GM19438 (cell line): ENCODE data around the gene C1orf21.
"Not testable (repeated sequence)": the region's sequence is repeated elsewhere in the genome, so short reads cannot be mapped to it uniquely, and the experiment has no call there.

ENCODE experiments used
- ATAC-seq: cut with Tn5 transposase; IDR thresholded peaks from one replicate; pipeline ENCODE4 v1.9.1; 2021; ENCODE audit warnings: low read depth; ENCODE audit not compliant: unreplicated experiment

C1orf21 gene

DNA sequence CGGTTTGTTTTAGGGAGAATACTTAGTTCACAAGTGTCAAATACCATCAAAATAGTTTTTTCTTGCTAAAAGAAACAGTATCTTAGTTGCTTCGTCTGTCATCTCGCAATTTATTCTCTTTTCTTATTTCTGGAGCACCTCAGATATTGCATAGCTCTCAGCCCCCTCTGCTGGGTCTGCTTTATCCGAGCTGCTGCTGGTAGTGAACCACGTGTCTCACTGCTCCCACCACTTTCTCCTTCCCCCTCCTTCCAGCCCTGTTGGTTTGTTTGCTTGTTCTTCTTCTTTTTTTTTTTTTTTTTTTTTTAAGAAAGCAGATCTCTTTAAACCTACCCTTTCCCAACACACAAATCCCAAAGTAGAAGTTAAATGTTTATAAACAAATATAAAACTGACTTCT lies 197.0 kb downstream of the C1orf21 start:
- ATAC-seq, result no peak

GRCh38 chr1:184588701-184589100 lies 201.9 kb downstream of the C1orf21 start:
- no peak for ATAC-seq

DNA sequence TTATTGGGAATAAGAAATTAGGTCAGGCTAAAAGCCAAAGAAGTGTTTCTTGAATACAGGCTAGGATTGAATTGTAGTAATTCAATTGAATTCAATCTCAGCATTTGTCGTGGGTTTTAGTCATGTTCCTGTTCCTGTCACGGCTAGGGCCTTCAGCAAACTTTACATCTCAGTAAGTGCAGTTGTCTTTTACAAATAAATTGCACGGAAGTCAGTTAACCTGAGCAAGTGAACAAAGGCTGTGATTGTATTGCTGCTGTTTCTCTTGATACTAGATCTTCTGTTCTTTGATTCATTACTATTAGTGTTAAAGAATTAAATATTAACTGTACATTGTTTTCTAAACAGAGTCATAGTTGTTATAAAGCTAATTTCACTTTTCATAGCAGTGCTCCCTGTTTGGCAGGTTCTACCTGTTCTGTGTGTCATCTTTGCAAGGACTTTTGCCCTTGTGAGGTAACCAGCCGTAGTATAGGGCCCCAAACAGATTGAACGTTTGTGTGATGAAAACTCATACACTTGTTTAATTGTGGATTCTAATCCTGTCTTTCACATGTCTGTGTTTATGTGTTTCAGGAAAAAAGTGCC lies 203.4 kb downstream of the C1orf21 start:
- no peak for ATAC-seq

GRCh38 chr1:184593597-184593996 lies 206.8 kb downstream of the C1orf21 start:
- ATAC-seq, result no peak

DNA sequence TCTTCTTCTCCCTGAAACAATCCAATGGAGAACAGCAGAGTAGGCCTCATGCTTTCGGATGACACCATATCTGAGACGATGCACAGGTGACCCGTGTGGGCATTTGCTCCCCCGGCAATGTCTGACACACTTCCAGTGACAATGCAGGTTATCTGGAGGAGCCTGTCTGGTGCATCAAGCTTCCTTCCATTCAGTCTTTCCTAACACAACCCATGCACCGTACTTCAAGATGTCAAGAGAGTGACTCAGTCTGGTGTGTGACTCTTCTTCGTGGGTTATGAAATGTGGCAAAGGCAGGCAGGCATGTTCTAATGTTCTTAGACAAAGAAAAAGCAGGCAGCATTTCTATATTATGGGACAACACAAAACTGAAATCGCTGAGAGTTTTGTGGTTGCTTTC lies 208.8 kb downstream of the C1orf21 start:
- no peak for ATAC-seq

GRCh38 chr1:184596950-184597645 lies 210.3 kb downstream of the C1orf21 start:
- no peak for ATAC-seq

DNA sequence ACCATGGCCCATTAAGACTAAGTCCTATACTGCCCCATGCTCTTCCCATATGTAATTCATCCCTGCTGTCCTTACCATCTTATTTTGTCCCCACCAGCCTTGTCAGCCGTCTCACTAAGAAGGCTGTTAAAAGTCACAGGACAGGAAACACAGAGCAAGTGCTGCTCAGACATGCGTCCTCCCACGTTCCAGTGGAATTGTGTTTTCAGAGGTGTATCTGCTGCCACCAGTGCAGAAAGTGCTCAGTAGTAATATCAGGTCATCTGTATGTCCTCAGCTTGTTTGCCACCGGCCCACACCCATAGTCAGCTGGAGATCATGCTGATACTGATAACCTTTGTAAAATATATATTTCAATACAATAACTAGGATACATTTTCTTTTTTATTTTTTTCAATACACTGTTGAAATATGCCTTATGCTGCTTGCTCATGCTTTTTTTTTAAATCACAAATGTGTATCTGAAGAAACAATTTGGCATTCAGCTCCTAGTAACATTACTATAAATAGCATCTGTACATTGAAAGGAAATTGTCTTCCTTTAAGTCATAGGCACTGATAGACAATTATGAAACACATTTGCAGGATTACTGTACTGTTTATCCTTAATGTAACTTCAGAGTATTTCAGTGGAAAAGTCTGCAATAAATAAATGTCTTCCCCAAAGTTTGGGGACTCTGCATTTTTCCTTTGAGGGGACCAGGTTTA lies 211.0 kb downstream of the C1orf21 start:
- no peak for ATAC-seq

DNA sequence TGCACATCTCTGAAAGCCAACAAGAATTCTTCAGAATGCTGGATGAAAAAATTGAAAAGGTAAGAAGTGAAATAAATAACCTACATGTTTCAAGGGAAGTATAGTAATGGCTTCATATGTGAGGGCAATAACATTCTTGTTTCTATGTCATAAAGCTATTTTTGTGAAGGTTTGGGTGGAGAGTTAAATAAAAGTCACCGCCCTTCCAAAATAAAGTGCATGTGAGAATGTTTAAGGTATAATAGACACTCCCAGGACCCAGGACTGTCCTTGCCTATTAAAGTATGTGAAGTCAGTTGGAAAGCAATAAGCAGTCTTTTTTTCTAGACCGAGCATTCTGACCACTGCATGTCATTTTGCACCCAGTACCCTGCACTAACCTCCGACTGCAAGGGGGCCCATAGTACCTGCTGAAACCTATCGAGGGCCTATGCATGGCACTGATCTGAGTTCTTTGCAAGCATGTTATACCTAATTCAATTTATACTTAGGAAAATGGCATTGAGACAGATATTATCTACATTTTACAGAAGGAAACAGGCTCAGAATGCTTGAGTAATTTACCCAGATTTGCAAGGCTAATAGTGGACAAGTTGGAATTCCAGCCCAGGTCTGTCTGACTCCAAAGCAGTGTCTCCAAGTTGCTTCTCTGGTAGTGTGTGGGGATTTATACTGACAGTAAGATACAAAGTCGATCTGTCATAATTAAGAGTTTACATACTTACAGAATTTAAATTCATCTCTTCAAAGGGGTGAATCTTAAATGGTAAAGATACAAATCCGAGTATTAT lies 211.8 kb downstream of the C1orf21 start:
- no peak for ATAC-seq

- no peak for ATAC-seq
Observed at GRCh38 chr1:184604152-184604900, 217.5 kb downstream of the C1orf21 start.

DNA sequence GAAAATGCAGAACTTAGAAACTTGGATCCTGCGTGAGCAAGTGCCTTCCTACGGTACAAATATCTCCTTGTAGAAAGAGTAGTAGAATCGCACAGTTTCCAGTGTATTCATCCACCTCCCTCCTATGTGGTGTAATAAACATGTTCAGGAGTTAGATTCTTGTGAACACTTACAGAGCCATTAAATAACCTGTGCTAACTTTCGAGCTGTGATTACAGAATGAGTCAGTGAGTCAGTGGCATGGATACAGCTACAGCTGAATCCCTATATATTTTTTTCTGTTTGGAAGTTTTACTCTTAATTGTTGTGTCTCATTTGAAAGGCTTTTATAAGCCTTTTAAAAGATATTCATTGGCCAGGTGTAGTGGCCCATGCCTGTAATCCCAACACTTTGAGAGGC lies 219.1 kb downstream of the C1orf21 start:
- ATAC-seq, result no peak

DNA sequence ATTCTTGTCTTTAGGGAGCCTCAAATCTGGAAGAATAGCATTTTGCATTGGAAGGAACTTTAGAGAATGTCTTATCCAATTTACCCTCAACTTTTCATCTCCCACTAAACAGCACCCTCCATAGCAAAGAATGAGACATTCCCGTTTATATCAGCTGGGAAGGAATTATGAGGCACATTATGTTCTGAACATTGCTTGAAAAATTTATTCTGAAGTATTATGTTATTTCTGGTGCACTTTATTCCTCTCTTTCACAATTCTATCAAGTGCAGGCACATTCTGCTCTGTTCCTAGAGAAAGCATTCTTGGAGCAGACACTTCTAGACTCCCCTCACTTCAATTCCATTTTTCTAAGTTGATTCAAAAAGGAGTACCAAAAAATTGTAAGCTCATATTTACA lies 220.0 kb downstream of the C1orf21 start:
- no peak for ATAC-seq

- no peak for ATAC-seq
Observed at GRCh38 chr1:184608581-184608980, 221.8 kb downstream of the C1orf21 start.

DNA sequence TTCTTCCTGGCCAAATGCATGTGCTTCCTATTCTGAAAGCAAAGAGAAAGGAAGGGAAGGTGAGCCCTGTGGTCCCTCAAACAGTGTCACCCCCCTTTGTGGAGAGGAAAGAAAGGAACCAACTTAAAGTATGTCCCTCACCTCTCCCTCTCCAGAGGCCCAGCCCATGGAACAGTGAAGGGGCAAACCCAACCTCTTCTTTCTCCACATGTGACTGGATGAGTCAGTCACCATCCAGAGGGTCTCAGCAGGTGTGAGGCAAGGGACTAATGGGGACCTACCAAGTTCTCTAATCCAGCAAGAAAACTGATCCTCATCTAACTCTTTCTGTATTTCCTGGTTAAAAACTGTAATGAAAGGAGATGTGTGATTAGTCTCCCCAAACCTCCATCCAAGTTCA lies 222.2 kb downstream of the C1orf21 start:
- no peak for ATAC-seq

- ATAC-seq, result no peak
Observed at GRCh38 chr1:184610876-184611595, 224.2 kb downstream of the C1orf21 start.

DNA sequence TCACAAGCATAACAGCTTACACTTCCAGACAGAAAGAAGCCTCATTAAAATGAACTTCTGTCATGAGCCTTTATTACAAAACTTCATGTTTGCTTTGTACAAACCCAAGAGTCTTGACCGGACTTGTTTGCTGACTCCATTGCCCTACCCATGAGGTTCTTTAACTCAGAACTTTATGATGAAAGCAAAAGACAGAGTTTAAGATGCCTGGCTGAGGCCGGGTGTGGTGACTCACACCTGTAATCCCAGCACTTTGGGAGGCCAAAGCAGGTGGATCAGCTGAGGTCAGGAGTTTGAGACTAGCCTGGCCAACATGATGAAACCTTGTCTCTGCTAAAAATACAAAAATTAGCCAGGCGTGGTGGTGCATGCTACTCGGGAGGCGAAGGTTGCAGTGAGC lies 225.4 kb downstream of the C1orf21 start:
- ATAC-seq, result not testable (repeated sequence)

DNA sequence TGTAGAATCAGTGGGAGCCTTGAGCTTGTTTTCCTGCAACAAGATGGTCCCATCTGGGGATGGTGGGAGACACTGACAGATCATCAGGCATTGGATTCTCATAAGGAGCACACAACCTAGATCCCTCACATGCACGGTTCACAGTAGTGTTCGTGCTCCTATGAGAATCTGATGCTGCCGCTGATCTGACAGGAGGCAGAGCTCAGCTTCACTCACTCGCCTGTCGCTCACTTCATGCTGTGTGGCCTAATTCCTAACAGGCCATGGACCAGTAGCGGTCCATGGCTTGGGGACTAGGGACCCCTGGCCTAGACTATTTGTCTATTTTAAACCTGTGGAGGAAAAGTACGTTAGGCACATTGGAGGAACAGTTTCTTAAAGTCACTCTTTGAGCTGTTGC lies 227.8 kb downstream of the C1orf21 start:
- ATAC-seq, result no peak

DNA sequence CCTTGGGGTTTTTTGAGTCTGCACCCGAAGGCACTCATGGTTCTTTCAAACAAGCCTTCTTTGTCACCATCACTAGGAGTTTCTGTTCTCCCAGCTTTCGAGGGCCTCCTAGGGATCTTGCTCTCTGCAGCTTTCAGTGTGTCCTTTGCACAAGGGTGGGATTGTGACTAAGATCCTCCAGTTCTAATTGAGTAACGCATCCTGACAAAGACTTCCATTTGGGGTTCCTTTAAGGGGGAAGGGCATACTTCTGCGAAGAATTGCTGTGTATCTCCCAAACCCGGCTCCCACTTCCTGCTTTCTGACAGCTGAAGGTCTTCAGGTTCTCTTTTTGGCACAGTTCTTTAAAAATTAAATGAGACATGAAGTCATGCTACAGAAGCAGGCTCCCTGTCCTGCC lies 228.5 kb downstream of the C1orf21 start:
- no peak for ATAC-seq

DNA sequence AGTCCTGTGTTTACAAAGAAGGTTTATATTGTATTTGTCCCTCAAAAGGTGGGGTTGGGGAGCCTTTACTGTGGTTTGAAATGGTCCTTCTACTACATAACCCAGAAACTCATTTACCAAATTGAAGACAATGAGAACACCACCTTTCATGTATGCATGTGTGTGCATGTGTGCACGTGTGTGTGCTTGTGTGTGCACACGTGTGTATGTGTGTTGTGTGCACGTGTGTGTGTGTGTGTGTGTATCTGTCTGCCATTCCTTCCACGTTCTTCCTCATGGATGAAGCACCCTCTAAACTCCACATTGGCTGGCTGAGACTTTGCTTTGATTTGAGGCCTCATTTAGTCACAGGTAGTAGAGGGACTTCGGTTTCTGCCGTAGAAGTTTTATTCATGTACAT lies 229.7 kb downstream of the C1orf21 start:
- ATAC-seq, result no peak

DNA sequence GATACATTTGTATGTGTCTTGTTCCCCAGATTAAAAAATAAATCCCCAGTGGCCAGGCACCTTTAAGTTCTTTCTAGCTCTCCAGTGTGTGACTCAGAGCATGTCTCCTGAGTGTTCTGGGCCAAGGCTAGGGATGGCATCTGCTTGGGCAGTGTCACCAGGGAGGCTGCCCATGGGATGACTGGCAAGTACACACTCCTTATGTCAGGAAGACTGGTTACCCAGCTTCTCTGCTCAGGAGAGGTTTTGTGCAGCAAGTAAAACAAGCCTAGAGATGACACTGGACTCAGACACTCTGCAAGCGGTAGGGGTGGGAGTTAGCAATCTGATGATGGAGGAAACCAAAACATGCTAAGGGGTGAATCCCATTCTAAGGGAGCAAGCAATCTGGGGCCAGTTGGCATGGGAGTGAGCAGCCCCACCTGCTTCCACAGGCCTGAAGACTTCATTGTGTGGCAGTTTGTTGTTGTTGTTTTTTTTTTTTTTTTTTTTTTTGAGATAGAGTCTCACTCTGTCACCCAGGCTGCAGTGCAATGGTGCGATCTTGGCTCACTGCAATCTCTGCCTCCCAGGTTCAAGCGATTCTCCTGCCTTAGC lies 230.7 kb downstream of the C1orf21 start:
- ATAC-seq, result no peak
